OCI-M1 (cell line): ENCODE measurements around the gene HEXD.
"Not testable (repeated sequence)": the region's sequence is repeated elsewhere in the genome, so short reads cannot be mapped to it uniquely, and the experiment has no call there.

ENCODE experiments used
- DNase-seq: peaks from one replicate; lab custom pipeline; 2025; lab: John Stamatoyannopoulos, UW

HEXD gene

GRCh38 chr17:82458885-82459424, 40.8 kb downstream of the HEXD start:
- DNase-seq, result peak; percentile 47

- DNase-seq, result not testable (repeated sequence)
Observed at GRCh38 chr17:82459936-82460335, 41.8 kb downstream of the HEXD start.

DNA sequence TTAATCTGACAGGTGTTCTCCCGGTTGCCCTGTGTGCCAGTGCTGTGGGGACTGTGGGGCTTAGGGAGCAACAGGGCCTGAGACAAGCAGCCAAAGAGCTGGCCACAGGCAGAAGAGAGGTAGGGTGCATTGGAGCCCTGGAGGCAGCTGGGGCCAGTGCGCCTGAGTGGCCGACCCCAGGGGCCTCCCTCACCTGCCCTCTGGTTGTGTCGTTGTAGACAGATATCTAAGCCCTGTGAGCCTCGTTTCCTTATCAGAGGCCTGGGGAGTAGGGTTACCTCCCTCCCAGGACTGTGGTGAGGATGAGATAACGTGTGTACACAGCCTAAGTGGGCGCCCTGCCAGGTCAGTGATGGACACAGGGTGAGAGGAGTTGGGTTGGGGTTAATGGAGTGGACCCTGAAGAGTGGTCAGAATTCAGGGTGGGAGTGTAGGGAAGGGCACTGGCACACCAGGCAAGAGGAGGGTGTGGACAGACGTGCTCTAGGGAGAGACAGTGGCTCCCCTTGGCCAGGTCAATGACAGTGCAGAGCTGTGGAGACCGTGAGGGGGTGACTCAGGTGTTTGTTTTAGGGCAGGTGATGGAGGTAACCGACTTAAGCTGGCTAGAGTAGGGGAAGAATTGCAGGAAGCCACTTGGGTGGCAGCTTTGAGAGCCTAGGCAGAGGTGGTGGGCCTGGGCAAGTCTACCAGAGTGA, 43.8 kb downstream of the HEXD start:
- DNase-seq, result peak; percentile 85

GRCh38 chr17:82463391-82463790, 45.2 kb downstream of the HEXD start:
- DNase-seq, result no peak

DNA sequence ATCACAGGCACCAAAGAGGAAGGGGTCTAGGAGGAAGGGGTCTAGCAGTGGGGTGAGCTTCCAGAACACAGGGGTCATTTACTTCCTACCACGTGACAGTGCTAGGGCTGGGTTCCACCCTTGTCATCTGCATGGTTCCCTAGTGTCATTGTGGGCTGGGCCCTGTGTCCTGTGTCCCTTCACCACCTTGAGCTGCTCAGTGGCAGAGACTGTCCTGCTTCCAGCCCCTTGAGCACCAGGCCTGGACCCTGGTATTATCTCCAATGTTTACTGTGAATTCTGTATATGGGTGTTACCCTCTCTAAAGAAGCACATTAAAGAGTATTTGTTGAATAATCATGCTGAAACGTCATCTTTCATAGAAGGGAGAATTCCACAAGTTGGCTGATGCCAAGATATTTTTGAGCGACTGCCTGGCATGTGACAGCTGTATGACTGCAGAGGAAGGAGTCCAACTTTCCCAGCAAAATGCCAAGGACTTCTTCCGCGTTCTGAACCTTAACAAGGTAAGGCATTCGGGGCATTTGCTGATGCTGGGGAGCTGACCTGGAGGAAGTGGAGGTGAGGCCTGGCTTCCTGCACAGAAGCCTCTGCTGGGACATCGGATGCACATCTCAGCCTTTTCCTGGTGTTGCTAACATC, 45.9 kb downstream of the HEXD start:
- DNase-seq, result no peak

GRCh38 chr17:82464567-82464929, 46.4 kb downstream of the HEXD start:
- DNase-seq, result no peak

DNA sequence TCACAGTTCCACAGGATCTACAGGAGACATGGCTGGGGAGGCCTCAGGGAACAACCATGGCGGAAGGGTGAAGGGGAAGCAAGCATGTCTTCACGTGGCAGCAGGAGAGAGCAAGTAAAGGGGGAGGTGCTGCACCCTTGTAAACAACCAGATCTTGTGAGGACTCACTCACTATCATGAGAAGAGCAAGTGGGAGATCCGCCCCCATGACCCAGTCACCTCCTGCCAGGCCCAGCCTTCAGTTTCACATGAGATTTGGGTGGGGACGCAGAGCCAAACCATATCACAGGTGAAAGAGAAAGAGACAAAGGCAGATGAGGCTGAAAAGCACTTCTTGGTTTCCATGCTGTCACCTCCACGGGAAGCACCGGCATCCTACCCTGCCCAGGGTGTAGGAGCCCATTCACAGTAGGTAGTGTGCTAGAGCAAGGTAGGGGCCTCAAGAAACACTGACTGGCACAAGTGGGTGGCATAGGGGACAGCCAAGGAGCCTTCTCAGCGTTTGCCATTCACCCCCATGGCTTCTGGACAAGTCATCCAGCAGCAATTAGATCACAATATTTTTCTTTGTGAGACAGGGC, 47.0 kb downstream of the HEXD start:
- DNase-seq, result no peak

- DNase-seq, result no peak
Observed at GRCh38 chr17:82468692-82469091, 50.5 kb downstream of the HEXD start.

- no peak for DNase-seq
Observed at GRCh38 chr17:82470065-82470464, 51.9 kb downstream of the HEXD start.

DNA sequence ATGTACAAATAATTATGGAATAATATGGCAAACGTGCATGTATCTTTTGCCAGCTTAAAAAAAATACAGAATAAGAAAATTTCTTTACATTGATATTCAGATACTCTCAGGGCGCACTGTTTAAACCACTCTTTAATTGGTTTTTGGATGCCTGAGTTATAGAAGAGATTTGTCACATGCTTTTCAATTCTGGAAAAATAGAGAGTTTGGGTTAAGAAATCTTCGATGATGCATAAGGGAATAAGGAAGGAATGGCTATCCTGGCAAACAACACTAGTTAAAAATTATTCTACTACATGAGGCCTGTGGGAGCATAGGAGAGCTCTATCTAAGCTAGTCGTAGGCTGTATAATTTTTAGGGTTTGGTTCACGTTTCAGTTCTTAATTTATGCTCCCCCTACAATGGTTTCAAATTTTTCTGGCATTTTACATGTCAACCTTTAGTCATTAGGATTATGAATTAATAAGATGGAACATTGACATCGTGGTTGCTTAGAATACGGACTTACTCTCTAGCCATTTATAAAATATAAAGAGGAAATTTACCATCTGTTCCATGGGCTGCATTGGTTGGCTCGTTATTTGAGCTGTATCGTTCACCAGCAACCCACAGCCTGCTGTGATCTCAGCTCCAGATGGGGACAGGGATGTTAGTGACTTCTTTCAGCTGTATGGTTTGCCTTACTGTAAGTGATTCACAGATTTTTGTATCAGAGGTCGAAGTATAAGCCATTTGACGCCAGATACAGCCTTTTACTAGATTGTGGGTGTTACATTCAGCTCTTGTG, 56.3 kb downstream of the HEXD start:
- DNase-seq, result no peak

- DNase-seq, result peak; percentile 94
Observed at GRCh38 chr17:82475458-82475857, 57.3 kb downstream of the HEXD start.

GRCh38 chr17:82477934-82478333, 59.8 kb downstream of the HEXD start:
- no peak for DNase-seq

DNA sequence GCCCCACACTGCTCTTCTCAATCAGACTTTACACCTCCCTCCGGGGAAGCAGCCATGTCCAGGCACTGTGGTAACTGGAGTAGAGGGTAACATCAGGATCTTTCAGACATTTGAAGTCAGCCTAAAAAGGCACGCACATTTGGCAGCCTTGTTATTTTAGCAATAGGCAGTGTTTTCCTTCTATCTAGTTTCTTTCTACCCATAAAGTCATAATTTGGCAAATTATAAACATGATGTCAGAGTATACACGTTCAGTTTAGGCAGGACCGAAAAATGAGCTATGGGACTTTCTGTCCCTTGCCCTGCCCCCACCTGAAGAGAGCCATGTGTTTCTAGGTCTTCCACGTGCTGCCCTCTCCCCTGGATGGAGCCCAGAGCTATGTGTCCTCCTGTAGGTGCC, 61.5 kb downstream of the HEXD start:
- no peak for DNase-seq

- no peak for DNase-seq
Observed at GRCh38 chr17:82480318-82480717, 62.2 kb downstream of the HEXD start.

DNA sequence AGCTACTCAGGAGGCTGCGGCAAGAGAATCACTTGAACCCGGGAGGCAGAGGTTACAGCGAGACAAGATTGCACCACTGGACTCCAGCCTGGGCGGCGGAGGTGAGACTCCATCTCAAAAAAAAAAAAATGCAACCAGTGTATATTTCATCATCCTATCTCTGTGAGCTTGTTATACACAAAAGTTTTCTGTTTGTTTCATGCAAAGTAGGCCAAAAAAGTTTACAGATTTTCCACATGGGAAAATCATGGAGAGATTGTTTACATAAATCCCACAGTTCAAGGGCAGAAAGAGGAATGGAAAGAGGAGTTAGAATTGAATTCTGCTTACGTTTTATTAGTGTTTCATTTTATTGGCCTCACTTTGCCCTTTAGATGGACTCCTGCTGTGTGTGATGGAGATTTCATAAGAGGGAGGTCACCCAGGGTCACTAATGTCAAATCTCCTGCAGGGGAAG, 65.1 kb downstream of the HEXD start:
- DNase-seq, result no peak

DNA sequence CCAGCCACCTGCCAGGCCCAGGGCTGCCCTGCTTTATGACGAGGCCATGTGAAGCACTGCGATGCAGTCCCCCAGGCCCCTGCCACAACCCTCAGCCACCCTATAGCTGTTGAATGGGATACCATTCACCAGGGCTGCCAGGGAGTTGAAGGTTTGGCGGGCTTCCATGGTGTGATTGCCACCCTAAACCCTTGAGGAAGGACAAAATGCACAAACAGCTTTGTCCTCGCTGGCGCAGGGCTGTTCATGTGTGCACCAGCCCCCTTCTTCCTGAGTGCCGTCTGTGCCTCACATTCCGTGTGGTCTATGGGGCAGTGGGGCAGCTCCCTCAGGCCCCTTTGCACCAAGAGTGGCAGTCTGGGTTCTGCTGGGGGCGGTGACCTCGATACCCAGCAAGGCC, 65.7 kb downstream of the HEXD start:
- DNase-seq, result no peak

DNA sequence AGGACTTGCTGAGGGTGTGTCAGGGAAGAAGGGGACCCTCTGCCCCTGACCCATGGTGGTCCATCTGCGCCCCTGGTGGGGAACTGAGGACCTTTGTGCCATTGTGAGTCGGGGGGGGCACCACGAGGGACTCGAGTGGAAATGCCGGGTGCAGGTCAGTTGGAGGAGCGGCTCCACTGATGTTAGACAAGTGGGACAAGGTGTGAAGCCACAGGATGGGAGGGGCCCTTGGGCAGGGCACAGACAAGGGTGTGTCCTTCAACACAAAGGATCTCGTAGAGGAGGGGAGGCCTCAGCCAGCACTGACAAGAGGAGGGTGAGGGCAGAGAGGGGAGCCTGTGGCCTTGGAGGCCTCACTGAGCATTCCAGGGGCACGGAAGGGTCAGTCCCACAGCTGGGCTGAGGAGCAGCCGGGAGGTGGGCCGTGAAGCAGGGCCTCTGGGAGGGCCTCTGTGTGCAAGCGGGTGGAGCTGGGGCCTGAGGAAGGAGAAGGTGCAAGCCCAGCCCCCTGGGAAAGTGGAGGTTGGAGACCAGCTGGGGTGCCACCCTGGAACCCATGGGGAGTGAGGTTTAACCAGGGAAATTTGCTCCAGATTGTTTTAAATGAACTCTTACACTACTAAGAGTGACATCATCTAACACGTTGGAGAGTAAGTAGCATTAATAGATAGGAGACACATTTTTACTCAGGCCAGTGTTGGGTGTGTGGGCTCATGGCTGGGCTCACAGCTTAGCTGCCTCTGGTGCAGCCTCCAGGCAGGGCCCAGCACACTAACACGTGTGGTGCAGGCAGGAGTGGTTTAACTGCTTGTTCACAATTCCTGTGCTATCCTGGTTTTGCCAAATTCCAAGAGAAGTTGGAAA, 68.3 kb downstream of the HEXD start:
- DNase-seq, result no peak

- no peak for DNase-seq
Observed at GRCh38 chr17:82487910-82488309, 69.8 kb downstream of the HEXD start.

- DNase-seq, result no peak
Observed at GRCh38 chr17:82489117-82489516, 71.0 kb downstream of the HEXD start.

DNA sequence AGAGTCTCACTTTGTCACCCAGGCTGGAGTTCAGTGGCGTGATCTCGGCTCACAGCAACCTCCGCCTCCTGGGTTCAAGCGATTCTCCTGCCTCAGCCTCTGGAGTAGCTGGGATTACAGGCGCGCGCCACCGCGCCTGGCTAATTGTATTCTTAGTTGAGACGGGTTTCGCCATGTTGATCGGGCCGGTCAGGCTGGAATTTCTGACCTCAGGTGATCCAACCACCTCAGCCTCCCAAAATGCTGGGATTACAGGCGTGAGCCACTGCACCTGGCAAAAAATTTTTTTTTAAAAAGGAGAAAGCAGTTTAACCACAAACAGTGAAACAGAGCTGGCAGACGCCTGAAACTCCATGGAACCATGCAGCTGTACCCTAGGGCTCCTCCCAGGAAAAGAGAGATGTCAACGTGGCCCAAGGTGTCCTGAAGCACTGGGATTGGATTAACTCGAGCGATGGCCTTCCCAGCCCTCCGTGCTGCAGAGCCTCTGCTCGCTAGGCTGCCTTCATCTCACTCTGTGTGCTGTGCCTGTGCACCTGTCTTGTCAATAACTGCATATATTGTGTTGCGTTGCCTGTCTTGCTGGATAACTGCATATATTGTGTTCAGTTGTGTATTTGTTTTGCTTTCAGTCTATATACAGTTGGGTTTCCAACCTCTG, 71.8 kb downstream of the HEXD start:
- DNase-seq, result no peak
